HG02885 (cell line): ENCODE results near the gene FAM222B.
"Not testable (repeated sequence)": the region's sequence is repeated elsewhere in the genome, so short reads cannot be mapped to it uniquely, and the experiment has no call there.

Source experiments
- ATAC-seq: cut with Tn5 transposase; IDR thresholded peaks from one replicate; pipeline ENCODE4 v1.9.1; 2021; ENCODE audit warnings: mild to moderate bottlenecking; ENCODE audit not compliant: unreplicated experiment, poor library complexity

Gene FAM222B

GRCh38 chr17:28842282-28843012 lies at the start of gene FAM222B:
Gene FAM222B (minus strand): TSS chr17:28842790. CDS start chr17:28766667, 76,123 bp downstream.
- ATAC-seq = peak; percentile 89

- no peak for ATAC-seq
These were observed 49.4 kb upstream of the FAM222B start for GRCh38 chr17:28892024-28892423.

GRCh38 chr17:28891201-28891600 lies 48.6 kb upstream of the FAM222B start:
- ATAC-seq = no peak

- no peak for ATAC-seq
These were observed 47.4 kb upstream of the FAM222B start for GRCh38 chr17:28889996-28890395.

- no peak for ATAC-seq
These were observed 46.2 kb upstream of the FAM222B start for GRCh38 chr17:28888832-28889231.

GRCh38 chr17:28887871-28888471 lies 45.4 kb upstream of the FAM222B start:
- ATAC-seq = no peak

GRCh38 chr17:28885951-28886350 lies 43.4 kb upstream of the FAM222B start:
- ATAC-seq = no peak

GRCh38 chr17:28885363-28885762 lies 42.8 kb upstream of the FAM222B start:
- ATAC-seq = no peak

- ATAC-seq = no peak
These were observed 41.5 kb upstream of the FAM222B start for GRCh38 chr17:28883967-28884702.

- ATAC-seq = no peak
These were observed 39.7 kb upstream of the FAM222B start for GRCh38 chr17:28882154-28882895.

GRCh38 chr17:28881533-28882056 lies 39.0 kb upstream of the FAM222B start:
- no peak for ATAC-seq

- ATAC-seq = no peak
These were observed 38.0 kb upstream of the FAM222B start for GRCh38 chr17:28880572-28880945.

- no peak for ATAC-seq
These were observed 37.4 kb upstream of the FAM222B start for GRCh38 chr17:28879886-28880571.

GRCh38 chr17:28878981-28879380 lies 36.4 kb upstream of the FAM222B start:
- no peak for ATAC-seq

GRCh38 chr17:28878158-28878910 lies 35.7 kb upstream of the FAM222B start:
- no peak for ATAC-seq

GRCh38 chr17:28877150-28877711 lies 34.6 kb upstream of the FAM222B start:
- ATAC-seq = not testable (repeated sequence)

- ATAC-seq = no peak
These were observed 33.4 kb upstream of the FAM222B start for GRCh38 chr17:28875848-28876550.

- ATAC-seq = no peak
These were observed 32.2 kb upstream of the FAM222B start for GRCh38 chr17:28874750-28875149.
